GM12801 (cell line): Measurements from ENCODE around the gene PARP6.

Experiments
- TF ChIP-seq, protein P1 (sequence below): IDR thresholded peaks from one replicate; pipeline ENCODE4 v1.5.1; 2011; ENCODE audit warnings: control low read depth; ENCODE audit not compliant: insufficient read length; ENCODE audit errors: extremely low read depth

The PARP6 gene

DNA sequence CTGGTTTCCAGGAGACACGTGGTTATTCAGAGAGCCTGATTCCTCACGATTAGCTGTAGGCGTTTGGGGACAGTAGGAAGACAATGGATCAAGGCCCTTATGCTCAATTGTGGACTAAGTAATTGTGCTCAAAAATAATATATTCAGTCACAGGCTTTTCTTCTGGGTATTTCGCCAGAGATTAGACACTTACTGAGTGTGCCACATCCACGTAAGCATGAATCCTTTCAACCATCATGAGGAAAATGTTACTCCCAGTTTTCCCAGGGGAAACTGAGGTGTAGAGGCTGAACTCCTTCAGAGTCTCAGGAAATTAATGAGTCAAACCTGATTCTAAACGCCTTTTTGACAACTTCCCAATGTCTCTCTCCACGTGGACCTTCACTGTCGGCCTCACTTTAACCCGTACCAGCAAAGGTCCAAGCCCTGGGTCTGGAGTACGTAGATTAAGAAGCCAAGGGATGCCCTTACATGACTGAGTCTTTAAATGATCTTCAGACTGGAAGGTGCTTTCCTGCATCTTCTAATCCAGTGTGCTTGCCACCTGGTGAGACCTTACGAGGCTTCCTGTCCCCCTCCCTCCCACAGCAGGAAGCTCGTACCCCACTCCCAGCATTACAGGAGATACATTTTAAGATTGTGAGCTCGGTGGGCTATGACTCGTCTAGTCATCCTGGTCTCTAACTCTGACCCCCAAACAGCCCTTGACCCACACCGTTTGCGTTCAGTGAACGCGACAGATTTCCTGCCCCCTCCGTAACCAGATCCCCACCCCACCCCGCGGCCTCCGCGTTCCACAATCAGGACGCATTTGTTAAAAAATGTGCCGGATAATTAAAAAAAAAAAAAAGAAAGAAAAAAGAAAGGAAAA lies 43.0 kb downstream of the PARP6 start:
- TF ChIP-seq, protein P1, sequence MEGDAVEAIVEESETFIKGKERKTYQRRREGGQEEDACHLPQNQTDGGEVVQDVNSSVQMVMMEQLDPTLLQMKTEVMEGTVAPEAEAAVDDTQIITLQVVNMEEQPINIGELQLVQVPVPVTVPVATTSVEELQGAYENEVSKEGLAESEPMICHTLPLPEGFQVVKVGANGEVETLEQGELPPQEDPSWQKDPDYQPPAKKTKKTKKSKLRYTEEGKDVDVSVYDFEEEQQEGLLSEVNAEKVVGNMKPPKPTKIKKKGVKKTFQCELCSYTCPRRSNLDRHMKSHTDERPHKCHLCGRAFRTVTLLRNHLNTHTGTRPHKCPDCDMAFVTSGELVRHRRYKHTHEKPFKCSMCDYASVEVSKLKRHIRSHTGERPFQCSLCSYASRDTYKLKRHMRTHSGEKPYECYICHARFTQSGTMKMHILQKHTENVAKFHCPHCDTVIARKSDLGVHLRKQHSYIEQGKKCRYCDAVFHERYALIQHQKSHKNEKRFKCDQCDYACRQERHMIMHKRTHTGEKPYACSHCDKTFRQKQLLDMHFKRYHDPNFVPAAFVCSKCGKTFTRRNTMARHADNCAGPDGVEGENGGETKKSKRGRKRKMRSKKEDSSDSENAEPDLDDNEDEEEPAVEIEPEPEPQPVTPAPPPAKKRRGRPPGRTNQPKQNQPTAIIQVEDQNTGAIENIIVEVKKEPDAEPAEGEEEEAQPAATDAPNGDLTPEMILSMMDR, result no peak

DNA sequence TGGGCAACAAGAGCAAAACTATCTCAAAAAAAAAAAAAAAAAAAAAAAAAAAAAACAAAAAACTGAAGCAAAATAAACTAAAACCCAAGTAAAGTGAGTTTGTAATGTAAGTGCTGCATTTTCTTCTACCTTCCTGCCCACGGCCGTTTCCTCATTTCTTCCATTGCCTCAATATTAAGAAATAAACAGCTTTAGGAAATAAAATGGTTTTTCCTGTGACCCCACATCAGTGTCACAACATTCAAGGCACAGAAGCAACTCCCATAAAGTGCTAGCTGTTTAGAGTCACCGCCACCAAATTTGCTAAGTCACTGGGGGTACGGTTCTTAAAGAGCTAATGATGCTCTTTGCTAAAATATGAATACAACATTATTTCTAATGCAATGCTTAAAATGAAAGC lies 44.6 kb downstream of the PARP6 start:
- TF ChIP-seq, protein P1, result no peak

DNA sequence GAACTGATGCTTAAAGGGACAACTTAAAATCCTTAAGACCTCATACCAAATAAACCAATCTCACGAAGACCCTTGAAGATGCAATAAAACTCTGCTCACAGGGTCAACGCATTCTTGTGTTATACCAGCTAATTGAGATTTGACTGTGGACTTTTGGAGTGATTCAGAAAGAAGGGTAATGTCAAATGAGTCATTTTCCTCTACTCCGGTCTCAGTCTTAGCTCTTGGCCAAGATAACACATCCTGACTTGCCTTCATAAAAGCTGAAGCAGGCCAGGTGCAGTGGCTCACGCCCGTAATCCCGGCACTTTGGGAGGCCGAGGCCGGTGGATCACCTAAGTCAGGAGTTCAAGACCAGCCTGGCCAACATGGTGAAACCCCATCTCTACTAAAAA lies 45.2 kb downstream of the PARP6 start:
- TF ChIP-seq, protein P1, result no peak

DNA sequence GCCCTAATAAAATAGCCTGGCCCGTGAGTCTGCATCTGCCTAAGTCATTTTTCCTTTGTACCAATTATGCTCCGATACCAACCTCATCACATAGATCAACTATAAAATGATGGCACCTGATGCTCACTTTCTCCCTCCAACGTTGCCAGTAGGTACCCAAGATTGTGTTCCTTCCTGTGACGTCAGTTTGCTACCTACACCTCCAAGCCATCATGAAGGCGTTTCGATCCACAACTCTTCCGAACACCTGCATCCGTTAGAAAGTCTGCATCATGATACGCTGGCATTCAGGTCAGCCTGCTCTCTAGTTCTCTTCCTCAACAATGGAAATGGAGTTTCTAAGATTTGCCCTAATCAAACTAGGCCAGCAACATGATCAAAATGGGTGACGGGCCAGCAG lies 49.1 kb downstream of the PARP6 start:
- TF ChIP-seq, protein P1, result no peak

DNA sequence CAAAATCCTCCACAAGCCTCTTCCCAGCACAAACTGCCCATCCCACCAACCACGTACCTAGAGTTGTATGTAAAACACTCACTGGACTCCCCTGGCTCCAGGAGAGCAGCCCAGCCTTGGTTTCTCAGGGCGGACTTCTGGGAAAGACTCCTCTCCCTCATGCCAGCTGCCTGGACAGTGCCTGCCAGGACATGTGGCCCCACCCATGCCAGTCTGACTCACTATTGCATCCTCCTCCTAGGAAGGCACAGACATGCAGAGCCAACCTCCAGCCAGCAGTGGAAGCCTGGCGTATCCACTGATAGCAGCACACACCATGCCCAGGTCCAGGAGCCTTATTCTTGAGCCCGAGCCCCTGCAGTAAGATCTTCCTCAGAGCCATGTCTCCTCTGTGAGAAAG lies 50.0 kb downstream of the PARP6 start:
- TF ChIP-seq, protein P1, result no peak

DNA sequence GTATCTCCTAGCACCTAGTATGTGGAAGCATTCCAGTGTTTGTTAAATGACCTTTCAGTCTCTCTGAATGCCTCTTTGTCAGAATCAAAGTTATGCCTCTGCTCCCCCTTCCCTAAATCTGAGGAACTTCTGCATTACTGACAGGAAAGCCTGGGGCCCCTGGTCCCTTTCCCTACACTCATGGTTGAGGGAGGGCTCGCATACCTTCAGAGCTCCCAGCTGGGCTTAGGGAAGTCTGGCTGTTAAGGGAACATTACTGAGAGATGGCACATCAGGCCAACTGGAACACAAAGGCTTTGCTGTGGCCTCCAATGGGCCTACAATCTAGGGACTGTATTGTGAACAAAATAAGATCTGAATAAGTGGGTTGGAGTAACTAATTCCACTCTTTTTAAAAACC lies 51.7 kb downstream of the PARP6 start:
- TF ChIP-seq, protein P1, result no peak

DNA sequence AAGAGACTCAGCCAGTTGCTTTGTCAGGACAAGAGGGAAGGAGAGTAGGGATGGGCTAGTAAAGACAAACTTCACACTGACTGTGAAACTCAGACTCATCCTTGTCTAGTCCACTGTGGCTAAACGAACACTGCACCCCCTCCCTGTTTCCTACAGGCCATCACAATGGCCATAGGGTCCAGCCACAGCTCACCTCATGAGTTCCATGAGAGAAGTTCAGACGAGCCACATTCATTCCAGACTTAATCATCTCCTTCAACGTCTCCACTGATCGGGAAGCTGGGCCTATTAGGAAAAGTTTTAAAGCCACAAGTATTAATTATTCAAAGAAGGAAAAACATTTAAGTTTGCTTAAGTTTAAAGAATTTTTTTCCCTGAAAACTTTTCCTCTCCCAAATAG lies 55.1 kb downstream of the PARP6 start:
- TF ChIP-seq, protein P1, result no peak
